Gastroesophageal sphincter (tissue), 4 donors: ENCODE measurements around the gene OXCT2. TPM values are rescaled to one million over a fixed set of nuclear protein-coding genes. Genes with fewer than 3 reads are reported as not detected.

ENCODE experiments used
- ATAC-seq: fragments of 150-250 bp; one replicate; pipeline ENCODE4 v1.9.1; 2016; ENCODE audit warnings: mild to moderate bottlenecking, moderate library complexity
- H3K27ac ChIP-seq, 4 donors: fragments of 200-600 bp; sonication (generic) in 3 of 4; 1 replicate in 3 of 4; 2 replicates in 1 of 4; pipeline ENCODE4 v1.5.1; 2016 to 2019
- H3K27me3 ChIP-seq: fragments of 200-600 bp; sonication (generic); one replicate; pipeline ENCODE4 v1.5.1; 2019
- H3K36me3 ChIP-seq, 2 donors: fragments of 200-600 bp; sonication (generic); one replicate each; pipeline ENCODE4 v1.5.1; 2019; ENCODE audit warnings: control low read depth in 1 of 2
- H3K4me1 ChIP-seq, 3 donors: fragments of 200-600 bp; sonication (generic); 1 replicate in 2 of 3; 2 replicates in 1 of 3; pipeline ENCODE4 v1.5.1; 2016 to 2019; ENCODE audit warnings: control low read depth in 2 of 3
- H3K4me3 ChIP-seq, 2 donors: fragments of 200-600 bp; sonication (generic); one replicate each; pipeline ENCODE4 v1.5.1; 2019; ENCODE audit warnings: mild to moderate bottlenecking in 1 of 2, moderate library complexity in 1 of 2
- H3K9me3 ChIP-seq, 3 donors: fragments of 200-600 bp; sonication (generic); one replicate each; pipeline ENCODE4 v1.5.1; 2017 to 2019; ENCODE audit warnings: control low read depth in 2 of 3
- EP300 ChIP-seq: sonication (generic); formaldehyde crosslinking; IDR thresholded peaks from one replicate; pipeline ENCODE4 v1.6.1; 2017; ENCODE audit warnings: antibody characterized with exemption, mild to moderate bottlenecking
- POLR2A ChIP-seq, 2 donors: fragments of 450-650 bp; IDR thresholded peaks; one replicate each; pipeline ENCODE4 v1.6.1; 2017; ENCODE audit warnings: antibody characterized with exemption in 2 of 2, mild to moderate bottlenecking in 2 of 2, moderate library complexity in 1 of 2
- POLR2AphosphoS5 ChIP-seq: sonication (generic); formaldehyde crosslinking; IDR thresholded peaks from one replicate; pipeline ENCODE4 v1.6.1; 2017; ENCODE audit warnings: antibody characterized with exemption
- WGBS, 2 donors: methylation state at CpG; one replicate each; pipeline ENCODE4 v1.1.5; 2018; ENCODE audit warnings: low coverage in 1 of 2; 5-methylcytosine and 5-hydroxymethylcytosine counted together
- total RNA-seq, 4 donors: library from RNA; depleted of rRNA; stranded (reverse); fragments of >200 nt; gene quantifications; one replicate each; pipeline ENCODE4 v1.1.0, GENCODE V29; 2016
- TF ChIP-seq, protein P1 (sequence below), 4 experiments: fragments of 200-600 bp in 2 of 4; fragments of 450-650 bp in 2 of 4; sonication (generic) in 1 of 4; IDR thresholded peaks; one replicate each; pipeline ENCODE4 v1.5.1; 2017 to 2019; ENCODE audit warnings: antibody characterized with exemption in 4 of 4, mild to moderate bottlenecking in 2 of 4, moderate library complexity in 2 of 4

The OXCT2 gene
- total RNA-seq, 4 donors from 2014 or later, result 0.49 to 2.6 (median 1.6) TPM

DNA sequence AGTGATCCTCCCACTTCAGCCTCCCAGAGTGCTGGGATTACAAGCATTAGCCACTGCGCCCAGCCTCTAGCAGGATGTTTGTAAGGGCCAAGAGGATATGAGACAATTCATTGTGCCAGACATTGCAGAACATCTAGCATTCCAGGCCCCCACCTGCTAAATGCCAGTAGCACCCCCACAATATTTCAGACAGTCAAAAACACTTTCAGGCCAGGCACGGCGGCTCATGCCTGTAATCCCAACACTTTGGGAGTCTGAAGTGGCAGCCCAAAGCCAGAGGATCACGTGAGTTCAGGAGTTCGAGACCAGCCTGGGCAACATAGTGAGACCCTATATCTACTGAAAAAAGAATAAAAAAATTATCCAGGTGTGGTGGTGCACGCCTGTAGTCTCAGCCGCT lies 19.6 kb downstream of the OXCT2 start:
- no peaks in the 10 kb centered on the region for H3K27me3 ChIP-seq
- no peak overlapping the region for H3K27ac ChIP-seq
- WGBS, 2 donors, result 91 to 93% methylated on average over 2 to 6 of the region's 7 CpGs
- peaks cover 0 to 37% (median 0%) of the 10 kb centered on the region in 3 donors for H3K4me1 ChIP-seq
- TF ChIP-seq, protein P1, sequence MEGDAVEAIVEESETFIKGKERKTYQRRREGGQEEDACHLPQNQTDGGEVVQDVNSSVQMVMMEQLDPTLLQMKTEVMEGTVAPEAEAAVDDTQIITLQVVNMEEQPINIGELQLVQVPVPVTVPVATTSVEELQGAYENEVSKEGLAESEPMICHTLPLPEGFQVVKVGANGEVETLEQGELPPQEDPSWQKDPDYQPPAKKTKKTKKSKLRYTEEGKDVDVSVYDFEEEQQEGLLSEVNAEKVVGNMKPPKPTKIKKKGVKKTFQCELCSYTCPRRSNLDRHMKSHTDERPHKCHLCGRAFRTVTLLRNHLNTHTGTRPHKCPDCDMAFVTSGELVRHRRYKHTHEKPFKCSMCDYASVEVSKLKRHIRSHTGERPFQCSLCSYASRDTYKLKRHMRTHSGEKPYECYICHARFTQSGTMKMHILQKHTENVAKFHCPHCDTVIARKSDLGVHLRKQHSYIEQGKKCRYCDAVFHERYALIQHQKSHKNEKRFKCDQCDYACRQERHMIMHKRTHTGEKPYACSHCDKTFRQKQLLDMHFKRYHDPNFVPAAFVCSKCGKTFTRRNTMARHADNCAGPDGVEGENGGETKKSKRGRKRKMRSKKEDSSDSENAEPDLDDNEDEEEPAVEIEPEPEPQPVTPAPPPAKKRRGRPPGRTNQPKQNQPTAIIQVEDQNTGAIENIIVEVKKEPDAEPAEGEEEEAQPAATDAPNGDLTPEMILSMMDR (IDR thresholded peaks at IDR 0.05), result no peak
- TF ChIP-seq POLR2A (IDR thresholded peaks at IDR 0.05) (no peak), POLR2AphosphoS5 (no peak)
- no peaks in the 10 kb centered on the region for H3K9me3 ChIP-seq
- peaks cover 3 to 100% of the 10 kb centered on the region in 2 donors for H3K36me3 ChIP-seq
- ATAC-seq, result no peak
- H3K4me3 ChIP-seq, result no peak overlapping the region

- TF ChIP-seq, protein P1 (IDR thresholded peaks at IDR 0.05), result no peak
- TF ChIP-seq POLR2A (IDR thresholded peaks at IDR 0.05) (no peak), EP300 (no peak), POLR2AphosphoS5 (no peak)
- H3K27me3 ChIP-seq, result no peaks in the 10 kb centered on the region
- H3K9me3 ChIP-seq, result no peaks in the 10 kb centered on the region
- no peak overlapping the region for H3K27ac ChIP-seq
- H3K4me1 ChIP-seq, result peaks cover 0 to 7% (median under 1%) of the 10 kb centered on the region in 3 donors
- no peak overlapping the region for H3K4me3 ChIP-seq
- no peak for ATAC-seq
- H3K36me3 ChIP-seq, result peaks cover 7 to 99% of the 10 kb centered on the region in 2 donors
- 97% methylated on average over 16 of the region's 16 CpGs; no CpG with 5 or more reads in 1 of the 2 donors for WGBS, 2 donors
Observed at GRCh38 chr1:39745016-39745670, 26.0 kb downstream of the OXCT2 start.

- Histone ChIP-seq H3K4me1 (peaks cover 0 to 36% (median 10%) of the 10 kb centered on the region in 3 donors), H3K9me3 (no peaks in the 10 kb centered on the region), H3K4me3 (peak within 1 kb of the TSS; percentile 84 to 96), H3K27ac (peak within 1 kb of the TSS; percentile 29 to 85 (median 84)), H3K27me3 (peaks cover 10% of the 10 kb centered on the region), H3K36me3 (peaks cover 0 to 38% of the 10 kb centered on the region in 2 donors)
- 0 to 1% methylated on average over 18 to 23 of the region's 52 CpGs for WGBS, 2 donors
- TF ChIP-seq POLR2A (IDR thresholded peaks at IDR 0.05) (peak; percentile 30 to 37), POLR2AphosphoS5 (peak; percentile 63), EP300 (no peak)
- TF ChIP-seq, protein P1 (IDR thresholded peaks at IDR 0.05), result peak in 1 of 4 experiments; percentile 13
- ATAC-seq, result peak; percentile 97
Observed at GRCh38 chr1:39738622-39739366, 32.4 kb downstream of the OXCT2 start, which contains the start of gene PPIE. Gene PPIE, plus strand, starts transcription at chr1:39738882. Its CDS starts 19 bp downstream, at chr1:39738901.

- Histone ChIP-seq H3K9me3 (no peaks in the 10 kb centered on the region), H3K27ac (no peak overlapping the region), H3K27me3 (peaks cover 10% of the 10 kb centered on the region), H3K36me3 (peaks cover 0 to 27% of the 10 kb centered on the region in 2 donors), H3K4me3 (no peak overlapping the region), H3K4me1 (peaks cover 0 to 47% (median 10%) of the 10 kb centered on the region in 3 donors)
- 74 to 78% methylated on average over 4 to 5 of the region's 9 CpGs for WGBS, 2 donors
- no peak for TF ChIP-seq POLR2A (IDR thresholded peaks at IDR 0.05)
- TF ChIP-seq, protein P1 (IDR thresholded peaks at IDR 0.05), result no peak
- no peak for TF ChIP-seq EP300
- TF ChIP-seq POLR2AphosphoS5, result no peak
- no peak for ATAC-seq
Observed at GRCh38 chr1:39737546-39738169, 33.5 kb downstream of the OXCT2 start.
